Kidney (tissue), 22 donors: ENCODE results near the gene NMRK1. TPM values are rescaled to one million over a fixed set of nuclear protein-coding genes. Genes with fewer than 3 reads are reported as not detected.
A peak's percentile ranks its signal among the peaks of the same experiment; 100 is the strongest.

Source experiments
- DNase-seq, 5 donors: peaks; one replicate each; pipeline ENCODE4 v3.0.0-alpha.2; 2013 to 2020
- FAIRE-seq: peaks from 2 replicates; lab custom pipeline; 2012; peaks lifted over from hg19 to GRCh38; lab: Jason Lieb, UNC
- H3K27ac ChIP-seq, 2 donors: one replicate each; pipeline ENCODE4 v1.7.0; 2013; ENCODE audit warnings: low read depth in 2 of 2, low read length in 2 of 2, inconsistent platforms in 1 of 2
- H3K27me3 ChIP-seq: one replicate; pipeline ENCODE4 v1.7.1; 2013; ENCODE audit warnings: low read length, inconsistent platforms; ENCODE audit not compliant: control insufficient read depth, insufficient read depth
- H3K36me3 ChIP-seq, 3 donors: one replicate each; pipeline versions ENCODE4 v1.7.0 to v1.7.1; 2013; ENCODE audit warnings: low read length in 3 of 3, control low read depth in 1 of 3, inconsistent platforms in 1 of 3; ENCODE audit not compliant: insufficient read depth in 3 of 3, control insufficient read depth in 2 of 3
- H3K4me1 ChIP-seq, 3 donors: one replicate each; pipeline versions ENCODE4 v1.7.0 to v1.7.1; 2013; ENCODE audit warnings: low read length in 3 of 3, inconsistent platforms in 1 of 3, low read depth in 1 of 3; ENCODE audit not compliant: control insufficient read depth in 2 of 3, insufficient read depth in 2 of 3
- H3K4me3 ChIP-seq, 3 donors: one replicate each; pipeline versions ENCODE4 v1.7.0 to v1.8.1; 2013; ENCODE audit warnings: low read length in 3 of 3, control low read depth in 1 of 3, inconsistent platforms in 1 of 3
- H3K9ac ChIP-seq, 3 donors: one replicate each; pipeline versions ENCODE4 v1.7.0 to v1.7.1; 2013; ENCODE audit warnings: low read length in 3 of 3, control low read depth in 1 of 3, inconsistent platforms in 1 of 3
- H3K9me3 ChIP-seq, 3 donors: one replicate each; pipeline versions ENCODE4 v1.7.0 to v1.7.1; 2013; ENCODE audit warnings: low read length in 3 of 3, control low read depth in 1 of 3, inconsistent platforms in 1 of 3; ENCODE audit not compliant: control insufficient read depth in 2 of 3, insufficient read depth in 1 of 3
- intact Hi-C: fragments of 100-400 bp; cut with DNase I; formaldehyde crosslinking; loops from one replicate; pipeline ENCODE4 v1.11.1; 2022
- long read RNA-seq, 10 donors: library from polyadenylated mRNA in 1 of 10; unstranded in 1 of 10; transcript quantifications; one replicate each; pipeline ENCODE4 v2.0.0 and lab custom pipeline, GENCODE V29; 2021 to 2026
- polyA plus RNA-seq: library from polyadenylated mRNA; stranded (reverse); fragments of 350-450 nt; fragmentation: Illumina TruSeq; extraction: RNeasy Lipid Tissue Mini Kit (QIAGEN cat#74804); gene quantifications from one replicate; pipeline ENCODE4 v1.2.3, GENCODE V29; 2014; ENCODE audit warnings: low read depth, low replicate concordance; ENCODE audit not compliant: insufficient read depth
- total RNA-seq: library from RNA; stranded (reverse); fragmentation: NEBNext Ultra II Directional; extraction: Animal tissue kit (Norgen Biotek cat#: 25700); gene quantifications from one replicate; pipeline ENCODE4 v1.2.1, GENCODE V29; 2021
- TF ChIP-seq, protein P1 (sequence below): IDR thresholded peaks from 3 replicates; pipeline ENCODE4 v1.5.1; 2012; ENCODE audit warnings: mild to moderate bottlenecking, moderate library complexity, borderline replicate concordance; ENCODE audit not compliant: insufficient read depth; ENCODE audit errors: extremely low read depth
- donor health status: control.
- donor health status: control.
- donor health status: control.
- donor health status: control.
- donor health status: control.
- donor health status: DM: yes; HTN: yes; CAD: no.
- donor health status: Normal renal cell carcinoma (clear cell type).

The NMRK1 gene
- total RNA-seq (42.3 TPM), polyA plus RNA-seq (67.8 TPM)
- long read RNA-seq, donor 1, partial matches to known transcripts, result 0 of 4 reads
- long read RNA-seq, donor 1, other reads (novel, unspliced or antisense), result 0 of 4 reads
- long read RNA-seq, donor 2, transcript NMRK1-201 (9 exons, 1,185 nt), result major isoform, 6 of 7 reads
- long read RNA-seq, donor 2, partial matches to known transcripts, result 0 of 7 reads
- long read RNA-seq, donor 2, other reads (novel, unspliced or antisense), result 0 of 7 reads
- long read RNA-seq, donor 3, transcript NMRK1-201 (9 exons, 1,185 nt), result major isoform, 5 of 6 reads
- long read RNA-seq, donor 3, partial matches to known transcripts, result 0 of 6 reads
- long read RNA-seq, donor 3, other reads (novel, unspliced or antisense), result 0 of 6 reads
- long read RNA-seq, donor 4, transcript NMRK1-201 (9 exons, 1,185 nt), result major isoform, 7 of 8 reads
- long read RNA-seq, donor 4, partial matches to known transcripts, result 0 of 8 reads
- long read RNA-seq, donor 4, other reads (novel, unspliced or antisense), result 0 of 8 reads
- long read RNA-seq, donor 5, result 0 reads
- long read RNA-seq, donor 6, transcript NMRK1-201 (9 exons, 1,185 nt), result major isoform, 5 of 8 reads
- long read RNA-seq, donor 6, partial matches to known transcripts, result 0 of 8 reads
- long read RNA-seq, donor 6, other reads (novel, unspliced or antisense), result 0 of 8 reads
- long read RNA-seq, donor 7, transcript NMRK1-201 (9 exons, 1,185 nt), result major isoform, 14 of 38 reads
- long read RNA-seq, donor 7, partial matches to known transcripts, result 0 of 38 reads
- long read RNA-seq, donor 7, other reads (novel, unspliced or antisense), result 18 of 38 reads
- long read RNA-seq, donor 8, partial matches to known transcripts, result 0 of 6 reads
- long read RNA-seq, donor 8, other reads (novel, unspliced or antisense), result 0 of 6 reads
- long read RNA-seq, donor 9, transcript NMRK1-201 (9 exons, 1,185 nt), result major isoform, 5 of 5 reads
- long read RNA-seq, donor 9, partial matches to known transcripts, result 0 of 5 reads
- long read RNA-seq, donor 9, other reads (novel, unspliced or antisense), result 0 of 5 reads
- long read RNA-seq, donor 10, transcript NMRK1-201 (9 exons, 1,185 nt), result major isoform, 5 of 14 reads
- long read RNA-seq, donor 10, partial matches to known transcripts, result 0 of 14 reads
- long read RNA-seq, donor 10, other reads (novel, unspliced or antisense), result 0 of 14 reads

- intact Hi-C loops, result no loop called here
- DNase-seq (peak; percentile 96 to 99 (median 98)), FAIRE-seq (no peak)
- Histone ChIP-seq H3K4me3 (peak within 1 kb of the TSS; percentile 82 to 95 (median 82)), H3K27ac (peak within 1 kb of the TSS; percentile 92 to 97), H3K27me3 (no peaks in the 10 kb centered on the region), H3K9me3 (no peaks in the 10 kb centered on the region), H3K9ac (peak within 1 kb of the TSS; percentile 70 to 85 (median 82)), H3K4me1 (peaks cover 0 to 32% (median 29%) of the 10 kb centered on the region in 3 donors), H3K36me3 (no peaks in the 10 kb centered on the region)
- TF ChIP-seq, protein P1, sequence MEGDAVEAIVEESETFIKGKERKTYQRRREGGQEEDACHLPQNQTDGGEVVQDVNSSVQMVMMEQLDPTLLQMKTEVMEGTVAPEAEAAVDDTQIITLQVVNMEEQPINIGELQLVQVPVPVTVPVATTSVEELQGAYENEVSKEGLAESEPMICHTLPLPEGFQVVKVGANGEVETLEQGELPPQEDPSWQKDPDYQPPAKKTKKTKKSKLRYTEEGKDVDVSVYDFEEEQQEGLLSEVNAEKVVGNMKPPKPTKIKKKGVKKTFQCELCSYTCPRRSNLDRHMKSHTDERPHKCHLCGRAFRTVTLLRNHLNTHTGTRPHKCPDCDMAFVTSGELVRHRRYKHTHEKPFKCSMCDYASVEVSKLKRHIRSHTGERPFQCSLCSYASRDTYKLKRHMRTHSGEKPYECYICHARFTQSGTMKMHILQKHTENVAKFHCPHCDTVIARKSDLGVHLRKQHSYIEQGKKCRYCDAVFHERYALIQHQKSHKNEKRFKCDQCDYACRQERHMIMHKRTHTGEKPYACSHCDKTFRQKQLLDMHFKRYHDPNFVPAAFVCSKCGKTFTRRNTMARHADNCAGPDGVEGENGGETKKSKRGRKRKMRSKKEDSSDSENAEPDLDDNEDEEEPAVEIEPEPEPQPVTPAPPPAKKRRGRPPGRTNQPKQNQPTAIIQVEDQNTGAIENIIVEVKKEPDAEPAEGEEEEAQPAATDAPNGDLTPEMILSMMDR, result no peak
These were observed at the start of gene NMRK1, which contains the start of gene OSTF1 for GRCh38 chr9:75087824-75088645. TSS of gene NMRK1 (minus strand) at chr9:75088155. CDS start at chr9:75083115, 5,040 bp downstream. TSS of gene OSTF1 (plus strand) at chr9:75088514. CDS start at chr9:75088693, 179 bp downstream.

DNA sequence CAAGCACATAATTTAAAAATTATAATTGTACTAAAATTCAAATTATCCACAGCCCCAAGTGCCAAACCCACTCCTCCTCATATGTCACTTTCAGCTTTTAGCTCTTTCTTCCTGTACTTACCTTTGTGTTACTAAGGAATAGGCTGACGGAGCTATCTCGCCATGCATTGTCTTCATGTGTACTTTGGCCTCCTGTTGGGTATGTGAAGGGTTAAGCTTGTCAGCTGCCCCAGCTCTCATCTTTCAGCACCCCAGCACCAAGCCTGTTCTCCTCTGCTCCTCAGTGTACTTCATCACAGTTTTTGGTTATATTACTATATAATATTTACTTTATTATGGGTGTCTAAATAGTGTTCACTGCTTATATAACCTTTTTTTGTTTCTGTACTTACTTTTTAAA lies 46.5 kb upstream of the NMRK1 start:
- no peak overlapping the region for H3K9ac ChIP-seq
- no peaks in the 10 kb centered on the region for H3K9me3 ChIP-seq
- intact Hi-C loops, result no loop called here
- TF ChIP-seq, protein P1, result no peak
- no peak overlapping the region for H3K4me3 ChIP-seq
- H3K36me3 ChIP-seq, result peaks cover 0 to 27% (median 22%) of the 10 kb centered on the region in 3 donors
- H3K4me1 ChIP-seq, result no peaks in the 10 kb centered on the region
- no peak for FAIRE-seq
- no peak for DNase-seq
- no peak overlapping the region for H3K27ac ChIP-seq
- no peaks in the 10 kb centered on the region for H3K27me3 ChIP-seq

DNA sequence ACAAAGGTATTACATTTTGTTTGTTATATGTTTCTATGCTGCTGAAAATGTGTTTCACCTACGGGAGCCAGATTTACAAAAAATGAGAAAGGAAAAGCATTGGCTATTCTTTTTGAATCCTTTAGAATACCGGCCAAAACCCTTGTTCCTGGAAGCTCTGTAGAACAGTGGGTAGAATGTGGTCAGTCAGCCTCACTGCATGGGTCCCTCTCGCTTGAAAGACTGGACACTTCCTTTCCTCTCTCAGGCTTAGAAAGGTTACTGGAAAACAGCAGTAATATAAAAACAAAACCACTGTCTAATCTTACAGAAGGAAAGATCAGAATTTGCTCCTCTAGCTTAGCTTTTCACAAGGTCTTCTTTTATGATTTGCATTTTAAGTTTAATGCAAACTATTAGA lies 45.4 kb upstream of the NMRK1 start:
- no peak overlapping the region for H3K9ac ChIP-seq
- FAIRE-seq (no peak), DNase-seq (no peak)
- peaks cover 0 to 27% (median 22%) of the 10 kb centered on the region in 3 donors for H3K36me3 ChIP-seq
- TF ChIP-seq, protein P1, result no peak
- no peak overlapping the region for H3K4me3 ChIP-seq
- no peaks in the 10 kb centered on the region for H3K4me1 ChIP-seq
- intact Hi-C loops, result no loop called here
- H3K27me3 ChIP-seq, result no peaks in the 10 kb centered on the region
- no peak overlapping the region for H3K27ac ChIP-seq
- no peaks in the 10 kb centered on the region for H3K9me3 ChIP-seq
